Esophagus muscularis mucosa (tissue), 4 donors: ENCODE measurements around the gene STK17A. TPM values are rescaled to one million over a fixed set of nuclear protein-coding genes. Genes with fewer than 3 reads are reported as not detected.

Source experiments
- DNase-seq: peaks from one replicate; pipeline ENCODE4 v3.0.0-alpha.2; 2017; ENCODE audit errors: extremely low spot score
- H3K27ac ChIP-seq, 4 donors: fragments of 200-600 bp; sonication (generic); replicated peaks in 1 of 4; 1 replicate in 3 of 4; 2 replicates in 1 of 4; pipeline ENCODE4 v1.5.1; 2016 to 2019; ENCODE audit warnings: mild to moderate bottlenecking in 1 of 4
- H3K27me3 ChIP-seq, 4 donors: fragments of 200-600 bp; sonication (generic); one replicate each; pipeline versions ENCODE4 v1.5.1 to v1.6.0; 2016 to 2019
- H3K36me3 ChIP-seq, 4 donors: fragments of 200-600 bp; sonication (generic); one replicate each; pipeline ENCODE4 v1.5.1; 2016 to 2019
- H3K4me1 ChIP-seq, 4 donors: fragments of 200-600 bp; sonication (generic); one replicate each; pipeline ENCODE4 v1.5.1; 2016 to 2019
- H3K4me3 ChIP-seq, 4 donors: fragments of 200-600 bp; sonication (generic); 1 replicate in 2 of 4; 2 replicates in 2 of 4; pipeline ENCODE4 v1.5.1; 2016 to 2019; ENCODE audit warnings: mild to moderate bottlenecking in 4 of 4, moderate library complexity in 1 of 4
- H3K9me3 ChIP-seq, 4 donors: fragments of 200-600 bp; sonication (generic); 1 replicate in 3 of 4; 2 replicates in 1 of 4; pipeline ENCODE4 v1.5.1; 2016 to 2019
- EP300 ChIP-seq: sonication (generic); formaldehyde crosslinking; IDR thresholded peaks from one replicate; pipeline ENCODE4 v1.6.1; 2017; ENCODE audit warnings: antibody characterized with exemption
- POLR2A ChIP-seq: fragments of 450-650 bp; IDR thresholded peaks from one replicate; pipeline ENCODE4 v1.6.1; 2017; ENCODE audit warnings: antibody characterized with exemption, moderate library complexity, mild to moderate bottlenecking, low read depth
- POLR2AphosphoS5 ChIP-seq, 2 donors: sonication (generic); formaldehyde crosslinking; IDR thresholded peaks; one replicate each; pipeline ENCODE4 v1.6.1; 2017; ENCODE audit warnings: antibody characterized with exemption in 2 of 2
- WGBS: methylation state at CpG from one replicate; pipeline ENCODE4 v1.1.5; 2018; 5-methylcytosine and 5-hydroxymethylcytosine counted together
- intact Hi-C: fragments of 100-400 bp; cut with DNase I; formaldehyde crosslinking; loops from one replicate; pipeline ENCODE4 v1.15.1; 2023
- total RNA-seq, 4 donors: library from RNA; depleted of rRNA; stranded (reverse); fragments of >200 nt; gene quantifications; one replicate each; pipeline versions ENCODE4 v1.1.0 to v1.2.1, GENCODE V29; 2016
- TF ChIP-seq, protein P1 (sequence below), 3 experiments: fragments of 200-600 bp in 2 of 3; fragments of 450-650 bp in 1 of 3; sonication (generic) in 2 of 3; IDR thresholded peaks; one replicate each; pipeline ENCODE4 v1.5.1; 2017 to 2019; ENCODE audit warnings: antibody characterized with exemption in 3 of 3, mild to moderate bottlenecking in 2 of 3, moderate library complexity in 1 of 3

STK17A gene
- total RNA-seq, 4 donors from 2014 or later = 19.5 to 33.3 (median 24.6) TPM

DNA sequence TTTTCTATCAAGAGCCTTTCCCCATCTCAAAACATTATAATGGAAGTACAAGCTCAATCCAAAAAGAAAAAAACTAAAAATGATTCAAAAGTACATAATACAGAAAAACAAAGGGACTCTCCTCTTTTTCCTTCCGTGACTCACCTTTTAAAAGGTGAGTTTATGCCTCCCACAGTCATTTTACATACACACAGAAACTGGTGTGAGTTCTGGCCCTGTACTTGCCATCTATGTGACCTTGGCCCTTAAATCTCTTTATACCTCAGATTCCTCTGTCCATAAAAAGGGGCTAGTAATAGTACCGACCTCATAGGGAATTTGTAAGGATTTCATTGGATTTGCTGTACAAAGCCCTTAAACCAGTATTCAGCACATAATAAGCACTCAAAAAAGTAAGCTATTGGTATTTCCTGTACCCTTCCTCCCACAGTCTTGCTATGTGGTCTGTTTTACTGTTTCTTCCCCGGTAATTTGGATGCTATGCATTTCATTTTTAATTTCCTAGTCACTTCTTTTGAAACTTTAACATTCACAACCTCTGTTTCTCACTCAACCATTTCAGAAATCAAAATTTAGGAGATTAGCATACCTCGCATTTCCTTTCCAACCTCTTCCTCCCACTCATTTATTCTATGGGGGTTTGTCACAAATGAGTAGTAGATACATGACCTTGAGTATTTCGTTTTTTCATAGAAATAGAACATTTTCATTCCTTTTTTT lies 39.0 kb downstream of the STK17A start:
- H3K36me3 ChIP-seq = peaks cover 8 to 44% (median 24%) of the 10 kb centered on the region in 4 donors
- H3K4me1 ChIP-seq = peaks cover 0 to 3% (median 0%) of the 10 kb centered on the region in 4 donors
- 79% methylated on average over 5 of the region's 5 CpGs for WGBS
- no peak overlapping the region for H3K4me3 ChIP-seq
- H3K27me3 ChIP-seq = no peaks in the 10 kb centered on the region
- no peak overlapping the region for H3K27ac ChIP-seq
- no peak for DNase-seq
- H3K9me3 ChIP-seq = no peaks in the 10 kb centered on the region
- no peak for TF ChIP-seq POLR2A
- no peak for TF ChIP-seq POLR2AphosphoS5 (IDR thresholded peaks at IDR 0.05)
- TF ChIP-seq, protein P1, sequence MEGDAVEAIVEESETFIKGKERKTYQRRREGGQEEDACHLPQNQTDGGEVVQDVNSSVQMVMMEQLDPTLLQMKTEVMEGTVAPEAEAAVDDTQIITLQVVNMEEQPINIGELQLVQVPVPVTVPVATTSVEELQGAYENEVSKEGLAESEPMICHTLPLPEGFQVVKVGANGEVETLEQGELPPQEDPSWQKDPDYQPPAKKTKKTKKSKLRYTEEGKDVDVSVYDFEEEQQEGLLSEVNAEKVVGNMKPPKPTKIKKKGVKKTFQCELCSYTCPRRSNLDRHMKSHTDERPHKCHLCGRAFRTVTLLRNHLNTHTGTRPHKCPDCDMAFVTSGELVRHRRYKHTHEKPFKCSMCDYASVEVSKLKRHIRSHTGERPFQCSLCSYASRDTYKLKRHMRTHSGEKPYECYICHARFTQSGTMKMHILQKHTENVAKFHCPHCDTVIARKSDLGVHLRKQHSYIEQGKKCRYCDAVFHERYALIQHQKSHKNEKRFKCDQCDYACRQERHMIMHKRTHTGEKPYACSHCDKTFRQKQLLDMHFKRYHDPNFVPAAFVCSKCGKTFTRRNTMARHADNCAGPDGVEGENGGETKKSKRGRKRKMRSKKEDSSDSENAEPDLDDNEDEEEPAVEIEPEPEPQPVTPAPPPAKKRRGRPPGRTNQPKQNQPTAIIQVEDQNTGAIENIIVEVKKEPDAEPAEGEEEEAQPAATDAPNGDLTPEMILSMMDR (IDR thresholded peaks at IDR 0.05) = no peak
- no peak for TF ChIP-seq EP300
- intact Hi-C loops = no loop called here

DNA sequence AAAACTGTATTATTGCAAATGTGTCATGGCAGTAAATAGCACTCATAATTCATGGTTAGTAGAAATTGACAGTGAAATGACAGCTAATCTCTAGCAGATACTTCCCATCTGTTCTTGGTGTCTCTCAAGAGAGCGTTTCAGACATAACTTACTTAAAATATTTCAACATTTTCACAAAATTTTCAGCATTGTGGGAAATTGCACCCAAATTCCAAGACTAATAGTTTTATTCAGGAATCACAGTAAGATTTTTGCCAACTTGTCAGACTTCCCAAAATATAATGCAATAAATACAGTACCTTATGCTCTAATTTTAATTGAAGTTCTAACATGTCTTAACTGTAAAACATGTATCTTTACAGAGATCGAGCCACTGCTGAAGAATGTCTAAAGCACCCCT lies 41.2 kb downstream of the STK17A start:
- 93% methylated on average over 2 of the region's 2 CpGs for WGBS
- DNase-seq = no peak
- no peaks in the 10 kb centered on the region for H3K9me3 ChIP-seq
- peaks cover 8 to 48% (median 17%) of the 10 kb centered on the region in 4 donors for H3K36me3 ChIP-seq
- no peak overlapping the region for H3K27ac ChIP-seq
- no peak overlapping the region for H3K4me3 ChIP-seq
- H3K27me3 ChIP-seq = no peaks in the 10 kb centered on the region
- H3K4me1 ChIP-seq = peaks cover 0 to 3% (median 0%) of the 10 kb centered on the region in 4 donors
- no peak for TF ChIP-seq POLR2AphosphoS5 (IDR thresholded peaks at IDR 0.05)
- no peak for TF ChIP-seq EP300
- no peak for TF ChIP-seq POLR2A
- TF ChIP-seq, protein P1 (IDR thresholded peaks at IDR 0.05) = no peak
- intact Hi-C loops = no loop called here

GRCh38 chr7:43625453-43625852 lies 42.5 kb downstream of the STK17A start:
- no peak for DNase-seq
- H3K36me3 ChIP-seq = peaks cover 8 to 49% (median 12%) of the 10 kb centered on the region in 4 donors
- H3K27me3 ChIP-seq = no peaks in the 10 kb centered on the region
- intact Hi-C loops = no loop called here
- H3K27ac ChIP-seq = no peak overlapping the region
- TF ChIP-seq POLR2AphosphoS5 (IDR thresholded peaks at IDR 0.05) = no peak
- TF ChIP-seq POLR2A = no peak
- TF ChIP-seq EP300 = no peak
- TF ChIP-seq, protein P1 (IDR thresholded peaks at IDR 0.05) = no peak
- H3K4me3 ChIP-seq = no peak overlapping the region
- H3K4me1 ChIP-seq = peaks cover 0 to 3% (median 0%) of the 10 kb centered on the region in 4 donors
- H3K9me3 ChIP-seq = no peaks in the 10 kb centered on the region

GRCh38 chr7:43625980-43626379 lies 43.1 kb downstream of the STK17A start:
- Histone ChIP-seq H3K36me3 (peaks cover 6 to 51% (median 14%) of the 10 kb centered on the region in 4 donors), H3K27ac (no peak overlapping the region), H3K4me3 (no peak overlapping the region), H3K27me3 (no peaks in the 10 kb centered on the region), H3K4me1 (peaks cover 0 to 3% (median 0%) of the 10 kb centered on the region in 4 donors), H3K9me3 (no peaks in the 10 kb centered on the region)
- TF ChIP-seq, protein P1 (IDR thresholded peaks at IDR 0.05) = no peak
- TF ChIP-seq POLR2AphosphoS5 (IDR thresholded peaks at IDR 0.05) = no peak
- no peak for TF ChIP-seq EP300
- TF ChIP-seq POLR2A = no peak
- DNase-seq = no peak
- 95% methylated on average over 4 of the region's 4 CpGs for WGBS
- intact Hi-C loops = no loop called here
